Activated naive CD4-positive, alpha-beta T cell treated with anti-CD3 and anti-CD28 coated beads, Interleukin-2, amount 50 U/mL, for 16 hours (primary cell): ENCODE data around the gene MRGPRF.

Source experiments
- DNase-seq: peaks from one replicate; pipeline ENCODE4 v3.0.0-alpha.2; 2020

Gene MRGPRF

DNA sequence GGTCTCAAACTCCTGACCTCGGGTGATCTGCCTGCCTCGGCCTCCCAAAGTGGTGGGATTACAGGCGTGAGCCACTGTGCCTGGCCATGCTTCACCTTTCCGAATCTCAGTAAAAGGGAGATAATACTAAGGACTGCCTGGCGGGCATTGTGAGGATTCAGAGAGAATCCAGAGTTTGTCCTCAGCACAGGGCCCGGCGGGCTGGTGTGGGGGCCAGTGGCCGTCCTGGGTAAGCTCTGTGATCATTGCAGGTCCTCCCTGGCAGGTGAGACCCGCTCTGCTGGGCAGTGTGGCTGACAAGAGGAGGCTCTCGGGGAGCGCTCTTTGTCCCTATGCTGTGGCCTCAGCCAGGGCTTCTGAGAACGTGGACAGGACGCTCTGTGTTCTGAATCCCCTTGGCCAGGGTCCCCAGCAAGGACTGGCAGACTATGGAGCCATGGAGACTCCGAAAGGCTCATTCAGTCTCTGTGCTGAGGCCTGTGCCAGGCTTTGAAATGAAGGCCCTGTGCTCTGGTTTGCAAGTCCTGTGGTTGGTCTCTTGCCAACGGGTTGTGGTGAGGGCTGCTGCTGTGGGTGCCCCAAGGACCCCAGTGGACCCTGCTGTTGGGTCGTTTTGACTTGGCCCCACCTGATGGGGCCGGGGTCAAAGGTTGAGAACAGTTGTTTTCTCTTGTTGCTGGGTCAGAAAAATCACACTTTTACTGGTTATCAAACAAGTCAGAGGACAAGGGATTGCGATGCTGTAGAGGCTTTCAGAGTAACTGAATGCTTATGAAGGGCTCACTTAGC is 37.7 kb upstream of the MRGPRF start:
- no peak for DNase-seq

DNA sequence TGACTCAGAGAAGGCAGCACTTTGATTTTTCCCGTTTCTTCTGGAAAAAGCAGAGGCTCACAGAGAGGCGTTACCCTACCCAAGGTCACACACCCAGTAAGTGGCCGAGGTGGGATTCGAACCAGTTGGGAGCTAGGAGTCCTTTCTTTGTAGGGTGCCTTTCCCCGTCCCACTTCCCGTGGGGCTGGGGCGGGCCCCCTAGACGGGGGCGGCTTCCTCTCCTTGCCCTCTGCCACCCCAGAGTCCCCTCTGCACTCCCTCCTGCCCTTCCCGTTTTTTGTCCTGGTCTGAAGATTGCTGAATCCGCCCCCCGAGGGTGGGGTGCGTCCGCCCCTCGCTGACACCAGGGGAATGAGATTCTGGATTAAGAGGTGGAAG is 36.4 kb upstream of the MRGPRF start:
- peak; percentile 28 for DNase-seq

DNA sequence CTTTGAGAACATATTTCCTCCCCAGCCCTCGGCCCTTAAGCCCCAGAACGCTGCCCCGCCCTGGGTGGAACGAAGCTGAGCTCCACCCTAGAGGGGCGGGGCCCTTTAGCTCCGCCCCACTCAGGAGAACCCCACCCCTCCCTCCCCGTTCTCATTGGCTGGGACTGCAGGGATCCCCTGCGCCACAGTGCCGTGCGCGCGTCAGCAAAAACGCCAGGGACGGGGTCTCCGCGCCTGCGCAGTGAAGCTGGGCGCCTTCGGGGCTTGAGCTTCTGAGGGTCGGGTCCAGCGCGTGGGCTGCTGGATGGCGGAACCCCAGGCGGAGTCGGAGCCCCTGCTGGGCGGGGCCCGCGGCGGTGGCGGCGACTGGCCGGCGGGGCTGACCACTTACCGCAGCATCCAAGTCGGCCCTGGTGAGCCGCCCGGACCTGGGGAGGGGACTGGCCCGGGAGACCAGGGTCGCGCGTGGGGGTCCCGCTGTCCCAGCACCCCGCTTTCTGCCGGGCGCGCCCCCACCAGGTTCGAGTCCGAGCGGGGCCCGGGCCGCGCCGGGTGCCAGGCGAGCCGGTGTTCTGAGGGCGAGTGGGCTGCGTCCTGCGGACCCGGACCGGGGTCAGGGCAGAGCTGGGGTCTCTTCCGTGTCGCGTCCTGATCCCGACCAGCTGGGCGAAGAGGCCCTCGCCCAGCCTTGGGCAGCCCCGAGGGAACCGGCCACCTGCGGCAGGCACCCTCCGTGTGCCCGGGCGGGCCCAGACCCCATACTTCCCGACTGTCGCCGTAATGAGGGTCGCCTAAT is 35.8 kb upstream of the MRGPRF start, which contains the start of gene TPCN2:
TPCN2 (plus strand) TSS at position 239 of the 796 bp plus-strand sequence; CDS start at position 305, 66 bp downstream.
- peak; percentile 90 for DNase-seq

DNA sequence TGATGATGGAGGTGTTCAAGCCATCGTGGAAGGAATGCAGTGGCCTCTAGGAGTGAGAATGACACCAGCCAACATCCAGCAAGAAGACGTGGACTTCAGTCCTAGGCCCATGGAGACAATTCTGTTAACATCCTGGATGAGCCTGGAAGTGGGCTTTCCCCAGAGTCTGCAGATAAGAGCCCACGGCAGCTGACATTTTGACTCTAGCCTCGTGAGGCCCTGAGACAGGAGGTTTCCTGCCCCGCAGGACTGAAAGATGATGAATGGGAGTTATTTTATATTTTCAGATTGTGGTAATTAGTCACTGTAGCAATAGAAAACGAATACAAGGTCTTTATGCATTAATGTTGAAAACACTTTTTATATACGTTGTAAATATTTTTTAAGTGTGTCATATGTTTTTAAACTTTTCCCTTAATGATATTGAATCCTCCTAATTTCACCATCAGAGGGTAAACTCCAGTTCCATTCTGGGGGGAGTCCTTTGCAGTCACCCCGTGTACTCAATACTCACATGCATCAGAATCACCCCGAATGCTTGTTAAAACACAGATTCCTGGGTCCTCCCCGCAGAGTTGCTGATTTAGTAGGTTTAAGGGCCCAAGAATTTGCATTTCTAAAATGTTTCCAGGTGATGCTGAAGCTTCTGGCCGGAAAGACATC is 35.1 kb upstream of the MRGPRF start:
- DNase-seq = no peak

DNA sequence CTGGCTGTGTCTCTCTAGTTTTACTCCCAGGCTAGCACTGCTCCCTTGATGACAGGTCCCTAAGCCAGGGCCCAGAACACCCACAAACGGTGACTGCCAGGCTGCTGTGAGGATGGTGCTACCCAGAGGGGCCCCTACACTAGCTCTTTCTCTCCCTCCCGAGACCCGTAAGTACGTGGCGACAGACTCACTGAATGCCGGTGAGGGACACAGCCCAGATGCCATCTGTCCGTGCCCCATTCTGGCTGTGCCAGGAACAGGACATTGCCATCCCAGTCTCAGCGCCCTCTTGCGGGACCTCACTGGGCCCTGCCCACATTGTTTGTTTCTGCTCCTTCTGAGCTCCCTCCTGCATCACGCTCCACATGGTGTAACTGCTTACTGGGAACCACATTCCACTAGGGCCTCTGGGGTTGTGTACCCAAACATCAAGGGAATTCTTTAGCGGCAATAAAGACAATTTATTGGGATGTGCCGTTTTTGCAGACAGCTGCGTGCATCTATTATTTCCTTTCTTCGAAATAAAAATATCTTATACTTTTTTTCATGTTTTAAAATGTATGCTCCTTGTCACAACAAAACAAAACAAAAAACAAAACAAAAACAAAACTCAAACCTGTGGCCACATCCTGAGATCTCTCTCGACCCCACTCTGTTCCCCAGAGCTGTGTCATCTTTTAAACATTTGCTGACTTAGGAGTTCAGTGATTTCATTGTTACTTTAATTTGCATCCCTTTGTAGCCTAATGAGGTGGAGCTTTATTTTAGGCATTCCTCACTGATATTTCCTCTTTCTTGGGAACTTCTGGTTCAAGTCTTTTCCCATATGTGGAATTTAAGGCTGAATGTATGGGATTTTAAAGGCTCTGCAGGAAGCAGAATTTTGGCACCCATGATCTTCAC is 31.3 kb upstream of the MRGPRF start:
- no peak for DNase-seq

DNA sequence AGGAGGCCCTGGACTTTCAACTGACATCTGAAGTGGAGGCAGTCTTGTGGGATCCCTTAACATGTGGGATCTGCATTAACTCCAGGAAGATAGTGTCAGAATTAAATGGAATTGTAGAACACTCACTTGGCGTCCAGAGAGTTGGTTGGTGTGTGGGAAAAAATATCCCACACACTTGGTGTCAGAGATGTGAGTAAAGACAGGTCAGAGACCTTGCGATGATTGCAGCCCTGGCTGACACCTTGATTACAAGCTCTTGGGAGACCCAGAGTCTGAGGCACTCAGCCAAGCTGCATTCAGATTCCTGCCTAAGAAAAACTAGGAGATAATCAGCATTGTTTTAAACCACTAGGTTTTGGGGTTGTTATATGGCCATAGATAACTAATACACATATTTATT is 28.5 kb upstream of the MRGPRF start:
- DNase-seq = no peak

DNA sequence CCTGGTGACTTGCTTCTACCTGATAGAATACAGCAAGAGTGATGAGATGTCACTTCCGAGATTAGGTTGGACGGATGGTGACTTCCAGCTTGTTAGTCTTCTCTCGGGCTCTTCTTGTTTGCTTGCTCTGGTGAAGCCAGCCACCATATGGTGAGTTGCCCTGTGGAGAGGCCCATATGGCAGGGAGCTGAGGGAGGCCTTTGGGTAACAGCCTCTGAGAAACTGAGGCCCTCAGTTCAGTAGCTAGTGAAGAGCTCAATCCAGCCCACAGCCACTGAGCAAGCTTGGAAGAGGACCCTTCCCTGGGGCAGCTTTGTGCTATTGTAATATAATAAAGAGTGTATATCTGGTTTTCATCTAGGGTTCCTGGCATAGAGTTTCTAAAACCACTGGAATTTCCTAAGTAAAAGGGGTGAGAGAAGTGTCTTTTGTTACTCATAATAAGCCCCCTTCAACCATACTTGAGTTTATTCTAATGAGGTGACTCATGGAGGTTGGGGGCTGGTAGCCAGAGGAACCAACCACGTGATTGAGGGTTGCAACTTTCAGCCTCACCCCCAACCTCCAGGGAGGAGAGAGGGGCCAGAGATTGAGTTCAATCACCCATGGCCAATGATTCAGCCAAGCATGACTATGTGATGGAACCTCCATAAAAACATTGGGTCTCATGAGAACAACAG is 27.7 kb upstream of the MRGPRF start:
- no peak for DNase-seq

DNA sequence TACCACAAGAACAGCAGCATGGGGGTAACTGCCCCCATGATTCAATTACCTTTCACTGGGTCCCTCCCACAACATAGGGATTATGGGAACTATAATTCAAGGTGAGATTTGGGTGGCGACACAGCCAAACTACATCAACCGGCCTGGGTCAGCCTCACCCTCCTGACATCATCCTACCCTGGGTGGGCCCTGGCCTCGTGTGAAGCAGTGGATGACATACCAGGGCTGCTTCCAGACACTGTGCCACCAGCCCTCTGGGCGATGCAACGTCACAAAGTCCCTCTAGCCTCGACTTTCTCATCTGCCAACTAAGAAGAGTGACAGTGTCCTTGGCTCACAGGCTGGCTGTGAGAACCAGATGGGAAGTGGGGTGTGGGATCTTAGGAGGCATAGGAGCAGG is 27.0 kb upstream of the MRGPRF start:
- DNase-seq = no peak

DNA sequence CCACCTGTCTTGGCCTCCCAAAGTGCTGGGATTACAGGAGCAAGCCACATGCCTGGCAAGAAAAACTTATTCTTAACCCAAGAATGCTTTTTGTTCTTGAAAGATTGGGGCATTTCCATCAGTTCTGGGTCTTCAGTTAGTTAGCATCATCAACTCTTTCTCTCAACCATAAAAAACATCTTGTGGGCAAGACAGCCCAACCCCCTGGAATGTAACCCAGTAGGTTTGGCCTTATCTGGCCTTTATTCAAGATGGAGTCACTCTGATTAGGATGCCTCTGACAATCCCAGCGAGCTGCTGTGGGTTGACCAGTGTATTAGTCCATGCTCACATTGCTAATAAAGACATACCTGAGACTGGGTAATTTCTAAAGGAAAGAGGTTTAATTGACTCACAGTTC is 26.5 kb upstream of the MRGPRF start:
- no peak for DNase-seq

DNA sequence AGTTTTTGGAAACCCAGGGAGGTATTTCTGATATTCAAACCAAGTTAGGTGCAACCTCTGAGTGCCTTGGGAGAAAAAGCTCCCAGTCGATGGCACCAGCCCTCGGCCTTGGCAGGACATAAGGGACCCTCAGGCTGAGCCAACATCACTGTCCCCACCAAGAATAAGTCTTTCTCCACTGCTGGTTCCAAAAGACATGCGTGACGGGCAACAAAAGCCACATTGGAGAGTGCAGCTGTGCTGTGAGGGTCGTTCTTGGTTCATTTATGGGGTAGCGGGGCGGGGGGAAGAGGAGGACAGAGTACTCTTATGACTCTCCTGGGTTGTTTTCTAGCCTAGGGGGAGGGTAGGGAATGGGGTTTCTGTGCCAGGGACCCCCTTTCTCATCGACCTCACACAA is 24.5 kb upstream of the MRGPRF start:
- no peak for DNase-seq

DNA sequence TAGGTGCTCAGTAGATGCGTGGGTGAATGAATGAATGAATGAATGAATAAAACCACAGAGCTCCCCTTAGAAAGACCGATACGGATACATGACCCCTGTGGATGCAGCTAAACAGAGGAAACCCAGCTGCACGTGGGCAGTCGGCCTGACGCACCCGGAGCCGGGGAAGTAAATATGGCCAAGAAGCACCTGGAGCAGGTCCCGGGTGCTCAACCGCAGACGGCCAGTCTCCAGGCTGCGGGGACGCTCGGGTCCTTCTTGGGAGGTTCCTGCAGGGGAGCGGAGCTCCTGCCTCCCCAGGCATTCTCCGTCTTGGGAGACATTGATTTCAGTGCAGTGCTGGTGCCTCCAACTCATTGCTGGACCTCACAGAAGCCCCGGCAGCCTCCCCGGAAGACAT is 24.0 kb upstream of the MRGPRF start:
- no peak for DNase-seq

DNA sequence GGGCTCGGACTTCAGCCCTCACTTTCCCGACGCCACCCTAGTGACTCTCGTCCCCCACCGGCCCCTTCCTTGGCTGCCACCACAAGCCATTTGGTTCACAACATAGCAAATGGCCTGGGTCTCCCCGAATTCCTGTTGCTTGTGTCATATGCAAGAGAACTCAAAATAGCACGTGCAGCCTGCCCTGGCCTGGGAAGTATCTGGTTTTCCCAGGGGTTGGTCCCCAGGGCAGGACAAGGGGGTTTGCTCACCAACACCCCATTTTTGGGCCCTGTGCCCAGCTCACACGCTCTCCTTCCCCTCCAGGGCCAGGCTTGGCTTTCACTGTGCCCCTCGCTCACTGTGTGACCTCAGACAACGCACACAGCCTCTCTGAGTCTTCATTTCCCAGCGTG is 22.9 kb upstream of the MRGPRF start:
- DNase-seq = no peak

DNA sequence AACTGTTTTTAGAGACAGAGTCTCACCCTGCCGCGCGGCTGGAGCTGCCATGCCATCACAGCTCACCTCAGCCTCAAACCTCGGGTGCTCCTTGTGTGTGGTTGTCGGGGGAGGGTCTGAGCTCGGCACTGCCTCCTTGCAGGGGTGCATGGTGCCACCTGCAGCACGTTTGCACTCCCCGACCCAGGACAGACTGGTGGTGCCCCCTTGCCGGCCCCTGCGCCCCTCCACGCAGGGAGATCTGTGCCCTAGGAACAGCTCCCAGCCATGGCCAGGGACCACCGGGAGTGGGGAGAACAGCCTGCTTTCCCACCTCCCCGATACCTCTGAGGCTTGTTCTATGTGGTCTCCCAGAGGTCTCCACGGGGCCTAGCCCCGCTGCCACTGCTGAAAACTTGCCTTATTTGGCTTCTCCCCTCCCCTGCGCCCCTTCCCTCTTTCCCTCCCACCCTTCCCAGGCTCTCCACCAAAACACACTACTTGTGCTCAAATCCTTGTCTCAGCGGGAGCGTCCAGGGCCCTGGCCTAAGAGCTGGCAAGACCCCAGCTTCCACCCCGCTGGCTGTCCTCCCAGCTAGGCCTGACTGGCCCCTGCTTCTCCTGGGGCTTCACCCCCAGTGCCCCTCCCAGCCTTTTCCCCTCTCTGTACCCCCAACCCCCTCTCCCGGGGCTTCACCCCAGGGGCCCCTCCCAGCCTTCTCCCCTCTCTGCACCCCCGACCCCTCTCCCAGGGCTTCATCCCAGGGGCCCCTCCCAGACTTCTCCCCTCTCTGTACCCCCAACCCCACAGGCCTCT is 22.3 kb upstream of the MRGPRF start:
- no peak for DNase-seq

DNA sequence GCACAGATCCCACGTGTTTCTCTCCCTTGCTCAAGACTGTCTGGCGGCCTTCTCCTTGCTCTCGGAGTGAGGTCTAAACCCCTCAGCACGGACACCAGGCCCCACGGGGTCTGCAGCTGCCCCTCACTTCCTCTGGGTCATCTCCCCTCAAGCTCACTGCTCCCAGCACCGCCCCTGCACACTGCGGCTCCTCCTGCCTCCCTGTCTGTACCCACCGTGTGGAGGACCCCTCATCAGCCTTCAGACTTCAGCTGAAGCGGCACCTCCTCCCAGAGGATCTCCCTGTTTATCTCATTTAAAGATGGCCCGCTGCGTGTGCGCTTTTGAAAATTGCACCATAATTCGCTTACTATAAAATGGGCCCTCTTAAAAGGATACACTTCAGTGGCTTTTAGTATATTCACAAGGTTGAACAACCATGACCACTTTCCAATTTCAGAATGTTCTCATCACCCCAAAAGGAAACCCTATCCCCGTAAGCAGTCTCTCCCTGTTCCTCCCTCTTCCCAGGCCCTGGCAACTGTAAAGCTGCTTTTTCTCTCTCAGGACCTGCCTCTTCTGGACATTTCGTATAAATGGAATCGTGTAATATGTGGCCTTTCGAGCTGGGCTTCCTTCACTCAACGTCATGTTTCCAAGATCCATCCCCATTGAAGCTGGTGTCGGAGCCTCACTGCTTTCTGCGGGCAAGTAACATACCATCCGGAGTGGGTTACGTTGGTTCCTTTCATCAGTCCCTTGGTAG is 21.2 kb upstream of the MRGPRF start:
- DNase-seq = no peak

DNA sequence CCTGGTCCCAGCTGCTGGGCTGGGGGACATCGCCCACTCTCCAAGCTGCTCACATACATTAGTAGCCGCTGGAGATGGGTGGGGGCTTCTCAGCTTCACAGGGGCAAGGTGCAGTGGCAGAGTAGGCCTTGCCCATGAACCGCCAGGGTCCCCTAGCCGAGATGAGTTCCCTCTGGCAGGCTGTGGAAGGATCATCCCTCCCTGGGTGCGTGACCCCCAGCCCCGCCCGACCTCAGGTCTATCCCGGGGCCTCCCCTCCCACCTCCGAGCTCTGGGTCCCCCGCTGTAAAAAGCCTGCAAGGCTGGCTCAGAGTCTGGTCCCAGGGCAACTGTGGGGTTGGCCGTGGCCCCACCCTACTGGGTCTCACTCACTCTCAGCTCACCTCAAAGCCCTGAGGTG is 20.4 kb upstream of the MRGPRF start:
- DNase-seq = no peak

DNA sequence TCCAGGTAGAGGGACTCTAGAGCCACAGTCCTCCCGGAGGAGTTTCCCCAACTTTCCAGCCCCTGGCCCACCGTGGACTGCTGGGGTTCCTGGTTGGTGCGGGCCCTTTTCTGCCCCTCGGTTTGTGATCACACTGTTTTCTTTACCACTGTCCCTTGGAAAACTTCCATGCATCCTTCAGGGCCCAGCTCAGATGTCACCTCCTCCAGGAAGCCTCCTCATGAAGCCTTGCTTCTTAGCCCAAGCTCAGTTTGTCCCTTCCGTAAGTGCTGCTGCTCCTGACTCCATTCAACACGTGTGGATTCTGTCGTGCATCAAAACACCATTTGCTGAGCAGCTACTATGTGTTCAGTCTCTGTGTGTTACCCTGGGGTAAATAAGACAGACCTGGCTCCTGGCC is 19.8 kb upstream of the MRGPRF start:
- DNase-seq = no peak

DNA sequence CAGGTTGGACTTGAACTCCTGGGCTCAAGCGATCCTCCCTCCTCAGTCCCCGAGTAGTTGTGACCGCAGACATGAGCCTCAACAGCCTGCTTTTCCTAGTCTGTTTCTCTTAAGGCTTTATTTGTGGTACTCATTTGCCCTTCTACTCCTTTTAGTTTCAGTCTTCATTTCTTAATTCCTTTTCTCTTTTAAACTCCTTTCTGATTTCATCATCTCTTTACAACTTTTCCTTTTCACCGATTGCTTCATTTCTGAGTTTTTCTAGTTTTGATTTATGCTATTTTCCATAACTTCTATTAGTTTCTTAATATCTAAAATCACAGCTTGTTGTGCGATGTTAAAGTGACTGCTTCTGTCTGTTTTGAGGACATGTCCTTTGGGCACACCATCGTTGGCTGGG is 17.3 kb upstream of the MRGPRF start:
- DNase-seq = no peak

DNA sequence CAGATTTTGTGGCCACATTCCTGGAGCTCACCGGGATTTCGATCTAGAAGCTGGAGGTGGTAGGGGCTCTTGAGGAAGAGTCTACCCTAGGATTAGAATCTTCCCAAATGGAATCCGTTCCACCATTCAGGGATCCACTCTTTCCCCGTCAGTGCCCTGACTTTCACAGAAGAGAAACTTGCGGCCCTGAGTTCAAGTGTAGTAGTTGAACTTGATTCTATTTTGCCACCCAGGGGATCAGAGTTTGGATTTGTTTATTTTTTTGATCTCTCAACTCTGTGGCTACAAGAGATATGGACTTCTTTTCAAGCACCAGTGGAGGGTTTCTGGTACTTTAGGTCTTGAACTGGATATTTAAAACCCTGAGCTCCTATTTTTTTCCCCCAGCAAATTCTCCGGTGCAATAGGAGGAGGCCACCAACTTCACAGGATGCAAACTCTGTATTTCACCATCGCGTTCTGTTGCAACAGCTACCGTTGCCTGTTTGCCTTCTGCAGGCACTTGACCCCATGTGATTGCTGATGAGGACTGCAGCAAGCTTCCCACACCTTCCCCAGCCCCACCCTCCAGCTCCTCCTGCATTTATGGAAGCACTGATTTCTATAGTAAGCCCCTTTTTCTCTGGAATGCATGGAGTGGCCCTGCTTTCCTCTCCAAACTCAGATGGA is 14.8 kb upstream of the MRGPRF start:
- no peak for DNase-seq

DNA sequence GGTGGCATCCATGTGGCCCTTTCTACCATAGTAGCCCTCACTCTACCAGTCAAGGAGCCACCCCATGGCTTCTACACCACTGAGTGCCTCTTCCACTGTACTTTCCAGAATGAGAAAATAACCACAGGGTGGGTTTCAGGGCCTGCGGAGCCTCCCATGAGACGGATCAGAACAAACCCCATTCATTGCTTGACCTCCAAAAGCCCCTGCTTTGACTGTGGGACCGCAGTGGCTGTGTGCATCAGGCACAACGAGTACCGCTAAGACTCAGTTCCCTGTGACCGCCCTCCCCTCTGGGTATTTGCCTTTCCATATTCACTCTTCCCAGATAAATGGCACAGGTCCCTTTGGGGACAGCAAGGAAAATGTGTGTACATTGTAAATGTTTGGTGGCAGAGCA is 11.5 kb upstream of the MRGPRF start:
- DNase-seq = no peak

DNA sequence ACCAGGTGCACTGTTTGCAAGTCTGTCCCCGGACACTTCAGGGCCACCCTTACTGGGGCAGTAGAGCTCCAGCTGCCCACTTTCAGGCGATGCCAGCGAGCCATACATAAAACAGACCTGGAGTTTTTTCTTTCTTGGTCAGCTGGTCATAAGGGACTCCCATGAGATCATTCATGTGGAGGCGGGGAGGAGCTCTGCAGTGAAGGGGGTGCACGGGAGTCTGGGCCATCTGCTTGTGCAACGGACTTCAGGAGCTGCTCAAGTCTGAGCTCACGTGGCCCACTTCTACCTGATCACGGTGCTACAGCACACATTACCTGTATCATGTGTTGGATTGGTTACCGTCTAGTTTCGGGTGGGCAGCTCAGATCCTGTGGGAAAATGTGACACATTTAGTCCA is 9.2 kb upstream of the MRGPRF start:
- no peak for DNase-seq
